Activated naive CD8-positive, alpha-beta T cell (primary cell): ENCODE results near the gene DDX23.
A peak's percentile ranks its signal among the peaks of the same experiment; 100 is the strongest.
"Not testable (repeated sequence)": the region's sequence is repeated elsewhere in the genome, so short reads cannot be mapped to it uniquely, and the experiment has no call there.

Source experiments
- H3K27ac Mint-ChIP-seq: one replicate; pipeline ENCODE4 v1.8.0; 2021; ENCODE audit warnings: mixed read lengths
- H3K27me3 Mint-ChIP-seq: one replicate; pipeline ENCODE4 v1.8.0; 2021; ENCODE audit warnings: mixed read lengths
- H3K36me3 Mint-ChIP-seq: one replicate; pipeline ENCODE4 v1.8.0; 2021; ENCODE audit warnings: mixed read lengths
- H3K4me1 Mint-ChIP-seq: one replicate; pipeline ENCODE4 v1.8.0; 2021; ENCODE audit warnings: low read depth, mixed read lengths
- H3K4me3 Mint-ChIP-seq: one replicate; pipeline ENCODE4 v1.8.0; 2021; ENCODE audit warnings: mild to moderate bottlenecking, mixed read lengths
- H3K9me3 Mint-ChIP-seq: one replicate; pipeline ENCODE4 v1.8.0; 2021; ENCODE audit warnings: low read depth, mixed read lengths

Gene DDX23

GRCh38 chr12:48852734-48853688 lies 1.0 kb upstream of the DDX23 start:
- Mint-ChIP-seq H3K9me3 (no peaks in the 10 kb centered on the region), H3K27ac (peak overlapping the region; percentile 94), H3K4me3 (peak overlapping the region; percentile 93), H3K36me3 (peaks cover 10% of the 10 kb centered on the region), H3K4me1 (peaks cover 33% of the 10 kb centered on the region), H3K27me3 (no peaks in the 10 kb centered on the region)

GRCh38 chr12:48842021-48842420 lies 9.9 kb downstream of the DDX23 start:
- not testable (repeated sequence) for H3K36me3 Mint-ChIP-seq
- peaks cover 11% of the 10 kb centered on the region for H3K4me1 Mint-ChIP-seq

GRCh38 chr12:48838048-48838447 lies 13.9 kb downstream of the DDX23 start:
- no peaks in the 10 kb centered on the region for H3K9me3 Mint-ChIP-seq
- no peak overlapping the region for H3K4me3 Mint-ChIP-seq
- peaks cover 4% of the 10 kb centered on the region for H3K36me3 Mint-ChIP-seq
- no peak overlapping the region for H3K27ac Mint-ChIP-seq
- no peaks in the 10 kb centered on the region for H3K4me1 Mint-ChIP-seq
- no peaks in the 10 kb centered on the region for H3K27me3 Mint-ChIP-seq

More at GRCh38 chr12:48842021-48842420, 9.9 kb downstream of the DDX23 start:
- H3K9me3 Mint-ChIP-seq, H3K4me3 Mint-ChIP-seq, H3K27ac Mint-ChIP-seq, H3K27me3 Mint-ChIP-seq: not testable (repeated sequence)

GRCh38 chr12:48832321-48833060 lies 19.5 kb downstream of the DDX23 start:
- Mint-ChIP-seq H3K4me1 (peaks cover 2% of the 10 kb centered on the region), H3K4me3 (no peak overlapping the region), H3K27me3 (no peaks in the 10 kb centered on the region), H3K36me3 (no peaks in the 10 kb centered on the region), H3K9me3 (no peaks in the 10 kb centered on the region), H3K27ac (no peak overlapping the region)

- Mint-ChIP-seq H3K4me3 (no peak overlapping the region), H3K27ac (no peak overlapping the region), H3K36me3 (no peaks in the 10 kb centered on the region), H3K27me3 (no peaks in the 10 kb centered on the region), H3K9me3 (no peaks in the 10 kb centered on the region), H3K4me1 (peaks cover 2% of the 10 kb centered on the region)
Measured at GRCh38 chr12:48831257-48831656, 20.7 kb downstream of the DDX23 start.

GRCh38 chr12:48828841-48829575 lies 23.0 kb downstream of the DDX23 start:
- H3K4me3 Mint-ChIP-seq, result no peak overlapping the region
- H3K4me1 Mint-ChIP-seq, result peaks cover 2% of the 10 kb centered on the region
- no peaks in the 10 kb centered on the region for H3K36me3 Mint-ChIP-seq
- H3K27me3 Mint-ChIP-seq, result no peaks in the 10 kb centered on the region
- no peaks in the 10 kb centered on the region for H3K9me3 Mint-ChIP-seq
- H3K27ac Mint-ChIP-seq, result no peak overlapping the region

- H3K36me3 Mint-ChIP-seq, result no peaks in the 10 kb centered on the region
- H3K27me3 Mint-ChIP-seq, result no peaks in the 10 kb centered on the region
- H3K9me3 Mint-ChIP-seq, result no peaks in the 10 kb centered on the region
- H3K4me1 Mint-ChIP-seq, result peaks cover 2% of the 10 kb centered on the region
- no peak overlapping the region for H3K4me3 Mint-ChIP-seq
- H3K27ac Mint-ChIP-seq, result no peak overlapping the region
Measured at GRCh38 chr12:48828293-48828692, 23.7 kb downstream of the DDX23 start.

- H3K4me3 Mint-ChIP-seq, result no peak overlapping the region
- H3K27ac Mint-ChIP-seq, result no peak overlapping the region
- no peaks in the 10 kb centered on the region for H3K27me3 Mint-ChIP-seq
- peaks cover 2% of the 10 kb centered on the region for H3K4me1 Mint-ChIP-seq
- H3K9me3 Mint-ChIP-seq, result no peaks in the 10 kb centered on the region
- H3K36me3 Mint-ChIP-seq, result no peaks in the 10 kb centered on the region
Measured at GRCh38 chr12:48827513-48828096, 24.4 kb downstream of the DDX23 start.

- H3K9me3 Mint-ChIP-seq, result no peaks in the 10 kb centered on the region
- H3K4me1 Mint-ChIP-seq, result peaks cover 2% of the 10 kb centered on the region
- H3K27ac Mint-ChIP-seq, result no peak overlapping the region
- no peak overlapping the region for H3K4me3 Mint-ChIP-seq
- H3K27me3 Mint-ChIP-seq, result no peaks in the 10 kb centered on the region
- H3K36me3 Mint-ChIP-seq, result no peaks in the 10 kb centered on the region
Measured at GRCh38 chr12:48827026-48827425, 24.9 kb downstream of the DDX23 start.

GRCh38 chr12:48826209-48826855 lies 25.6 kb downstream of the DDX23 start:
- Mint-ChIP-seq H3K27me3 (no peaks in the 10 kb centered on the region), H3K36me3 (no peaks in the 10 kb centered on the region), H3K9me3 (no peaks in the 10 kb centered on the region), H3K4me3 (no peak overlapping the region), H3K27ac (no peak overlapping the region), H3K4me1 (peaks cover 2% of the 10 kb centered on the region)

- H3K4me1 Mint-ChIP-seq, result peaks cover 2% of the 10 kb centered on the region
- H3K27me3 Mint-ChIP-seq, result no peaks in the 10 kb centered on the region
- H3K27ac Mint-ChIP-seq, result no peak overlapping the region
- H3K4me3 Mint-ChIP-seq, result no peak overlapping the region
- no peaks in the 10 kb centered on the region for H3K9me3 Mint-ChIP-seq
- no peaks in the 10 kb centered on the region for H3K36me3 Mint-ChIP-seq
Measured at GRCh38 chr12:48824905-48825304, 27.1 kb downstream of the DDX23 start.

- Mint-ChIP-seq H3K27me3 (no peaks in the 10 kb centered on the region), H3K36me3 (no peaks in the 10 kb centered on the region), H3K4me1 (no peaks in the 10 kb centered on the region), H3K27ac (no peak overlapping the region), H3K9me3 (no peaks in the 10 kb centered on the region), H3K4me3 (no peak overlapping the region)
Measured at GRCh38 chr12:48824112-48824511, 27.9 kb downstream of the DDX23 start.

GRCh38 chr12:48823281-48823680 lies 28.7 kb downstream of the DDX23 start:
- Mint-ChIP-seq H3K27me3 (no peaks in the 10 kb centered on the region), H3K36me3 (no peaks in the 10 kb centered on the region), H3K9me3 (no peaks in the 10 kb centered on the region), H3K4me1 (peaks cover 4% of the 10 kb centered on the region), H3K4me3 (no peak overlapping the region), H3K27ac (no peak overlapping the region)

- Mint-ChIP-seq H3K4me3 (no peak overlapping the region), H3K36me3 (no peaks in the 10 kb centered on the region), H3K27me3 (no peaks in the 10 kb centered on the region), H3K9me3 (no peaks in the 10 kb centered on the region), H3K4me1 (peaks cover 8% of the 10 kb centered on the region), H3K27ac (no peak overlapping the region)
Measured at GRCh38 chr12:48822711-48823110, 29.3 kb downstream of the DDX23 start.
